GM23248 (cell line): ENCODE results near the gene POU2AF1. TPM values are rescaled to one million over a fixed set of nuclear protein-coding genes. Genes with fewer than 3 reads are reported as not detected.

Source experiments
- DNase-seq: peaks from one replicate; pipeline ENCODE4 v3.0.0-alpha.2; 2015
- H2AFZ ChIP-seq: fragments of 200-600 bp; sonication (generic); 2 replicates; pipeline ENCODE4 v1.6.1; 2016; ENCODE audit warnings: antibody characterized with exemption
- H3F3A ChIP-seq: fragments of 200-600 bp; sonication (generic); 2 replicates; pipeline ENCODE4 v1.6.1; 2016; ENCODE audit warnings: mild to moderate bottlenecking, antibody characterized with exemption, mixed run types; ENCODE audit not compliant: insufficient read depth
- H3K27ac ChIP-seq: fragments of 200-600 bp; sonication (generic); 2 replicates; pipeline ENCODE4 v1.5.1; 2016; ENCODE audit warnings: mild to moderate bottlenecking
- H3K27me3 ChIP-seq: fragments of 200-600 bp; sonication (generic); replicated peaks from 2 replicates; pipeline ENCODE4 v1.6.1; 2016; ENCODE audit warnings: mild to moderate bottlenecking; ENCODE audit not compliant: insufficient read depth
- H3K36me3 ChIP-seq: fragments of 200-600 bp; sonication (generic); 2 replicates; pipeline ENCODE4 v1.6.1; 2016; ENCODE audit warnings: low read depth, mild to moderate bottlenecking
- H3K4me1 ChIP-seq: fragments of 200-600 bp; sonication (generic); 2 replicates; pipeline ENCODE4 v1.6.1; 2016; ENCODE audit warnings: mild to moderate bottlenecking; ENCODE audit not compliant: insufficient read depth
- H3K4me2 ChIP-seq: fragments of 200-600 bp; sonication (generic); one replicate; pipeline ENCODE4 v1.6.1; 2016; ENCODE audit warnings: mild to moderate bottlenecking; ENCODE audit not compliant: unreplicated experiment
- H3K4me3 ChIP-seq: fragments of 200-600 bp; sonication (generic); 2 replicates; pipeline ENCODE4 v1.5.1; 2016; ENCODE audit warnings: mild to moderate bottlenecking
- H3K79me2 ChIP-seq: fragments of 200-600 bp; sonication (generic); 2 replicates; pipeline ENCODE4 v1.6.1; 2016; ENCODE audit warnings: mild to moderate bottlenecking; ENCODE audit not compliant: insufficient read depth
- H3K9ac ChIP-seq: fragments of 200-600 bp; sonication (generic); 2 replicates; pipeline ENCODE4 v1.6.1; 2016; ENCODE audit warnings: mild to moderate bottlenecking
- H3K9me2 ChIP-seq: fragments of 200-600 bp; sonication (generic); 2 replicates; pipeline ENCODE4 v1.6.1; 2016; ENCODE audit warnings: mixed run types, mild to moderate bottlenecking, moderate library complexity; ENCODE audit not compliant: insufficient read depth
- H3K9me3 ChIP-seq: fragments of 200-600 bp; sonication (generic); one replicate; pipeline ENCODE4 v1.6.1; 2017; ENCODE audit warnings: low read depth
- H4K20me1 ChIP-seq: fragments of 200-600 bp; sonication (generic); 2 replicates; pipeline ENCODE4 v1.6.0; 2016; ENCODE audit not compliant: insufficient read depth
- EZH2 ChIP-seq: fragments of 200-600 bp; sonication (generic); IDR thresholded peaks from 2 replicates; pipeline ENCODE4 v1.6.1; 2018; ENCODE audit warnings: antibody characterized with exemption, mild to moderate bottlenecking; ENCODE audit not compliant: insufficient read depth, poor library complexity, severe bottlenecking
- EZH2phosphoT487 ChIP-seq: fragments of 200-600 bp; sonication (generic); IDR thresholded peaks from 2 replicates; pipeline ENCODE4 v1.6.1; 2018; ENCODE audit warnings: antibody characterized with exemption, moderate library complexity, mild to moderate bottlenecking, low read depth; ENCODE audit not compliant: insufficient read depth
- WGBS, 2 experiments: methylation state at CpG; one replicate each; pipeline ENCODE4 v1.1.6; 2015 to 2017; ENCODE audit warnings: low lambda C conversion rate in 2 of 2, low coverage in 1 of 2; ENCODE audit errors: missing lambda C conversion rate in 2 of 2; 5-methylcytosine and 5-hydroxymethylcytosine counted together
- in situ Hi-C: fragments of 300-500 bp; cut with MboI; formaldehyde crosslinking; loops from 2 replicates; pipeline ENCODE4 v1.15.0; 2020
- polyA plus RNA-seq: library from polyadenylated mRNA; unstranded; fragments of >200 nt; fragmentation: Nextera tagmentation; extraction: Ambion mirVana; gene quantifications from 2 replicates; pipeline ENCODE4 v1.2.1, GENCODE V29; 2016
- total RNA-seq: library from RNA; depleted of rRNA; stranded (reverse); fragments of >200 nt; shearing (Covaris generic); gene quantifications from 2 replicates; pipeline ENCODE4 v1.2.3, GENCODE V29; 2014; rRNA removed

Gene POU2AF1
- 0.11 TPM in 1 of 2 replicates, not detected in the other for total RNA-seq
- 0.09 and 0.16 TPM in 2 replicates for polyA plus RNA-seq

- peak within 1 kb of the TSS; percentile 61 for H3K4me2 ChIP-seq
- no peak for TF ChIP-seq EZH2phosphoT487
- TF ChIP-seq EZH2: no peak
- peak within 1 kb of the TSS; percentile 54 for H3K9ac ChIP-seq
- peak within 1 kb of the TSS; percentile 60 for H2AFZ ChIP-seq
- H3K4me3 ChIP-seq: peak within 1 kb of the TSS; percentile 56
- peak; percentile 91 for DNase-seq
- WGBS, 2 experiments: 30% methylated on average over 30 of the region's 33 CpGs
- no peaks in the 10 kb centered on the region for H3K36me3 ChIP-seq
- in situ Hi-C loops: no loop called here
- H3K4me1 ChIP-seq: peaks cover 10% of the 10 kb centered on the region; the same call in 1 of the 2 replicates
- no peaks in the 10 kb centered on the region for H3F3A ChIP-seq
- H3K79me2 ChIP-seq: no peaks in the 10 kb centered on the region
- H4K20me1 ChIP-seq: no peaks in the 10 kb centered on the region
- H3K27ac ChIP-seq: peak within 1 kb of the TSS; percentile 9; the same call in 1 of the 2 replicates
- peaks cover 4% of the 10 kb centered on the region; the same call in 1 of the 2 replicates for H3K27me3 ChIP-seq
- no peaks in the 10 kb centered on the region for H3K9me2 ChIP-seq
- no peaks in the 10 kb centered on the region for H3K9me3 ChIP-seq
Measured at GRCh38 chr11:111378861-111379601, at the start of gene POU2AF1. POU2AF1 (minus strand) TSS chr11:111379275; CDS start chr11:111379177, 98 bp downstream.

DNA sequence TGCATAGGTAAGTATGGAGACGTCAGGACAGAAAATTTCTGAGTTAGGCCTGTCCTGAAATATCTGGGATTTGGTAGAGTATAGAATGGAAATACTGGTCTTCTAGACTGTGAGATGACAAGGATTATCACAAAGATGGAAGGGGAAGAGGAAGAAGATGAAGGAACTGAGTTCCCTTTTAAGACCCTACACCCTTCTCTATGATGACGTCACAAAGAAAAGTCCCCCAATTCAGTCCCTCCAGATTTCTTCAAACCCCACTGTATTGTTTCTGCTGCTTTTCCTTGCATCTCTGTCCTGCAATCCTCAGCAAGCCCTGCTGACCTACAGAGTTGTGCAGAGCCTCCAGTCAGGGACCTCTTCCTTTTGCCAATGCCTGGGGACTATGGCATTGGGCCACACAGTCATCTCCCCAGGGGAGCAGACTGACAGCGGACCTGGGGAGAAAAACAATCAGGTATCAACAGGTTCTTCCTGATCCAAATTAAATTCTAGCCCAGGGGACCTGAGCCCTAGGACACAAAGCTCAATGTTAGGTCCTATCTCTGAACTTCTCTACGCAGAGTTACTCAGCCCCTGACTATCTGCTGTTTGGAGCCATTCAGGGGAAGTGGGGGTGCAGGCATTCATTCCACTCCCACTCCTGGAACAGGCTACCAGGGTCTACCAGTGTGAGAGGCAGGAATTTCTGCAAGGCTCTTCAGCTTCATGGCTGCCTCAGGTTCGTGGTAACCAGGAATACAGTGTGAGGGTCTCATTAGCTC, 49.2 kb upstream of the POU2AF1 start:
- in situ Hi-C loops: loop anchor here (5.0 to 25.0 kb wide), 3 partner anchors 146 to 966 kb away; partner anchors contain the start of gene ARHGAP20
- no peaks in the 10 kb centered on the region for H4K20me1 ChIP-seq
- no peaks in the 10 kb centered on the region for H3K4me1 ChIP-seq

GRCh38 chr11:111427471-111427912, 48.4 kb upstream of the POU2AF1 start:
- Histone ChIP-seq H4K20me1 (no peaks in the 10 kb centered on the region), H3K27me3 (no peaks in the 10 kb centered on the region; the same call in 1 of the 2 replicates), H3K4me2 (no peak overlapping the region), H3K9me3 (no peaks in the 10 kb centered on the region), H3K4me1 (no peaks in the 10 kb centered on the region), H3K9ac (no peak overlapping the region), H3K4me3 (no peak overlapping the region), H3K36me3 (no peaks in the 10 kb centered on the region), H2AFZ (no peak overlapping the region), H3F3A (no peaks in the 10 kb centered on the region), H3K79me2 (no peaks in the 10 kb centered on the region), H3K9me2 (no peaks in the 10 kb centered on the region), H3K27ac (no peak overlapping the region)
- in situ Hi-C loops: loop anchor here (5.0 to 25.0 kb wide), 3 partner anchors 145 to 965 kb away; partner anchors contain the start of gene ARHGAP20
- TF ChIP-seq EZH2 (no peak), EZH2phosphoT487 (no peak)
- no peak for DNase-seq
- 76 to 80% methylated on average over 4 of the region's 4 CpGs for WGBS, 2 experiments

More for the DNA sequence above, 49.2 kb upstream of the POU2AF1 start:
- Histone ChIP-seq H3K4me2 (no peak overlapping the region), H3K27ac (no peak overlapping the region), H3K4me3 (no peak overlapping the region), H3K27me3 (no peaks in the 10 kb centered on the region; the same call in 1 of the 2 replicates), H3K9ac (no peak overlapping the region), H3K9me2 (no peaks in the 10 kb centered on the region), H3K79me2 (no peaks in the 10 kb centered on the region), H3K36me3 (no peaks in the 10 kb centered on the region), H2AFZ (no peak overlapping the region), H3K9me3 (no peaks in the 10 kb centered on the region), H3F3A (no peaks in the 10 kb centered on the region)
- no peak for DNase-seq
- no peak for TF ChIP-seq EZH2
- WGBS, 2 experiments: 66 to 68% methylated on average over 5 of the region's 5 CpGs

- WGBS, 2 experiments: 67 to 71% methylated on average over 6 of the region's 6 CpGs
- no peak for TF ChIP-seq EZH2
- TF ChIP-seq EZH2phosphoT487: no peak
- no peaks in the 10 kb centered on the region for H3K36me3 ChIP-seq
- H3K4me2 ChIP-seq: no peak overlapping the region
- no peaks in the 10 kb centered on the region for H3K9me3 ChIP-seq
- no peak overlapping the region for H2AFZ ChIP-seq
- H3K4me3 ChIP-seq: no peak overlapping the region
- no peaks in the 10 kb centered on the region for H3K4me1 ChIP-seq
- no peaks in the 10 kb centered on the region for H4K20me1 ChIP-seq
- no peaks in the 10 kb centered on the region; the same call in 1 of the 2 replicates for H3K27me3 ChIP-seq
- H3F3A ChIP-seq: no peaks in the 10 kb centered on the region
- no peak for DNase-seq
- no peak overlapping the region for H3K9ac ChIP-seq
- H3K9me2 ChIP-seq: no peaks in the 10 kb centered on the region
- no peak overlapping the region for H3K27ac ChIP-seq
- in situ Hi-C loops: loop anchor here (5.0 to 25.0 kb wide), 3 partner anchors 144 to 964 kb away; partner anchors contain the start of gene ARHGAP20
- no peaks in the 10 kb centered on the region for H3K79me2 ChIP-seq
Measured at GRCh38 chr11:111426617-111427016, 47.5 kb upstream of the POU2AF1 start.
